Measurements from ENCODE around the gene KRT81.
"Not testable (repeated sequence)": the region's sequence is repeated elsewhere in the genome, so short reads cannot be mapped to it uniquely, and the experiment has no call there.

- not testable (repeated sequence) for TF ChIP-seq POLR2A (IDR thresholded peaks at IDR 0.05; ENCODE audit: low read length); GATA1 (IDR thresholded peaks at IDR 0.05; ENCODE audit: low read depth, low read length)
Measured at GRCh38 chr12:52302242-52302914, 11.0 kb upstream of the KRT81 start.

Data from erythroblast (primary cell).